Measurements from ENCODE around the gene CPNE6.
"Not testable (repeated sequence)": the region's sequence is repeated elsewhere in the genome, so short reads cannot be mapped to it uniquely, and the experiment has no call there.

The CPNE6 gene

GRCh38 chr14:24071144-24071697 is at the start of gene CPNE6:
Gene CPNE6, plus strand, starts transcription at chr14:24071562. Its CDS starts 1,375 bp downstream, at chr14:24072937.
- DNase-seq: peak; percentile 19

GRCh38 chr14:24024939-24025418 is 46.4 kb upstream of the CPNE6 start:
- not testable (repeated sequence) for DNase-seq

GRCh38 chr14:24029687-24030086 is 41.7 kb upstream of the CPNE6 start:
- DNase-seq: not testable (repeated sequence)

GRCh38 chr14:24031331-24031730 is 40.0 kb upstream of the CPNE6 start:
- not testable (repeated sequence) for DNase-seq

- peak; percentile 88 for DNase-seq
Measured at GRCh38 chr14:24032727-24033418, 38.5 kb upstream of the CPNE6 start.

- DNase-seq: peak; percentile 47
Measured at GRCh38 chr14:24035769-24036168, 35.6 kb upstream of the CPNE6 start.

- DNase-seq: peak; percentile 87
Measured at GRCh38 chr14:24036169-24036962, 35.0 kb upstream of the CPNE6 start.

GRCh38 chr14:24036963-24037657 is 34.3 kb upstream of the CPNE6 start:
- not testable (repeated sequence) for DNase-seq

- no peak for DNase-seq
Measured at GRCh38 chr14:24037658-24038037, 33.7 kb upstream of the CPNE6 start.

GRCh38 chr14:24038686-24039085 is 32.7 kb upstream of the CPNE6 start:
- DNase-seq: peak; percentile 86

- DNase-seq: no peak
Measured at GRCh38 chr14:24040692-24041091, 30.7 kb upstream of the CPNE6 start.

- no peak for DNase-seq
Measured at GRCh38 chr14:24042746-24043145, 28.6 kb upstream of the CPNE6 start.

GRCh38 chr14:24049002-24049401 is 22.4 kb upstream of the CPNE6 start:
- DNase-seq: peak; percentile 54

GRCh38 chr14:24050753-24051152 is 20.6 kb upstream of the CPNE6 start:
- DNase-seq: not testable (repeated sequence)

GRCh38 chr14:24051176-24051788 is 20.1 kb upstream of the CPNE6 start:
- no peak for DNase-seq

- DNase-seq: peak; percentile 67
Measured at GRCh38 chr14:24051789-24052655, 19.3 kb upstream of the CPNE6 start, which contains the start of gene CARMIL3. Gene CARMIL3, plus strand, starts transcription at chr14:24052009. Its CDS starts 145 bp downstream, at chr14:24052154.

- DNase-seq: peak; percentile 85
Measured at GRCh38 chr14:24052656-24053547, 18.5 kb upstream of the CPNE6 start.

GRCh38 chr14:24053548-24054323 is 17.6 kb upstream of the CPNE6 start:
- DNase-seq: no peak

GRCh38 chr14:24054324-24054641 is 17.1 kb upstream of the CPNE6 start:
- no peak for DNase-seq

- no peak for DNase-seq
Measured at GRCh38 chr14:24054646-24055045, 16.7 kb upstream of the CPNE6 start.
